HG03565 (cell line): ENCODE measurements around the gene NDUFA13.

Source experiments
- ATAC-seq: cut with Tn5 transposase; IDR thresholded peaks from one replicate; pipeline ENCODE4 v1.9.1; 2021; ENCODE audit warnings: mild to moderate bottlenecking, moderate library complexity; ENCODE audit not compliant: unreplicated experiment

The NDUFA13 gene

GRCh38 chr19:19544954-19545591 lies 29.0 kb downstream of the NDUFA13 start:
- no peak for ATAC-seq

GRCh38 chr19:19545707-19546106 lies 29.7 kb downstream of the NDUFA13 start:
- no peak for ATAC-seq

GRCh38 chr19:19546751-19547162 lies 30.7 kb downstream of the NDUFA13 start:
- no peak for ATAC-seq

- no peak for ATAC-seq
Observed at GRCh38 chr19:19547674-19548336, 31.8 kb downstream of the NDUFA13 start.

DNA sequence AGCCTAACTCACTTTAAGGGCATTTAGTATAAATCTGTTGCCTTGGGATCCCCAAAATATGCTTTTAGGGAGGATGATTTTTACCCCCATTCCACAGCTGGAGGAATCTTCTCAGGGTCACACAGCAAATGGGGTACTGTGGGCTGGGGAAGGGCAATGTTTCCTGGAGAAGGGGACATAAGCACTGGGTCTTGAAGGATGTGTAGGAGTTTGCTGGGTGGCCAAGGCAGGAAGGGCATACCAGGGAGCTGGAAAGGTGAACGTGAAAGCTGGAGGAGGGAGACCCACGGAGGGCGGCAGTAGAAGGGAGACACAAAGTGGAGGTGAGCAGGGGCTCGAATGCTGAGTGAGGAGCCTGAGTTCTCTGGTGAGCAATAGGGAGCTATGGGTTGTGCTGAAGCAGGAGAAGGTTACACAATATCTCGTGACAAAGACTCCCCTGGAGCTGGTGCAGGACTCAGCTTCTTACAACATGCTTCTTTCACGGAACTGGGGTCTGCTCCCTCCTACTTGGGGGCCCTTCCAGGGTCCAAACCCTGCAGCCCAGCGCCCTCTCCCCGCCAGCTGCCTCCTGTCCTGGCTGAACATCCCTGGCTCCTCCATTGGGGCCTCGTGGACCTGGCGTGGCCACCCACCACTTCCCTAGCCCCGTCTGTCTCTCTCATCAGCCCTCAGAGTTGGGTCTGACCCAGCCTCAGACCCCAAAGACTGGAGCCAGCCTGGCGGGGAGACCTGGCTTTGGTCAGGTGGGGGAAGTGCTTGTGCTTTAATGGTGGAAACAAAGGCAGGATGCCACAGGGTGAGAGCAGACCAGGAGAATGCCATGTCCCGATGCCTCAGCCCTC lies 33.1 kb downstream of the NDUFA13 start:
- no peak for ATAC-seq

DNA sequence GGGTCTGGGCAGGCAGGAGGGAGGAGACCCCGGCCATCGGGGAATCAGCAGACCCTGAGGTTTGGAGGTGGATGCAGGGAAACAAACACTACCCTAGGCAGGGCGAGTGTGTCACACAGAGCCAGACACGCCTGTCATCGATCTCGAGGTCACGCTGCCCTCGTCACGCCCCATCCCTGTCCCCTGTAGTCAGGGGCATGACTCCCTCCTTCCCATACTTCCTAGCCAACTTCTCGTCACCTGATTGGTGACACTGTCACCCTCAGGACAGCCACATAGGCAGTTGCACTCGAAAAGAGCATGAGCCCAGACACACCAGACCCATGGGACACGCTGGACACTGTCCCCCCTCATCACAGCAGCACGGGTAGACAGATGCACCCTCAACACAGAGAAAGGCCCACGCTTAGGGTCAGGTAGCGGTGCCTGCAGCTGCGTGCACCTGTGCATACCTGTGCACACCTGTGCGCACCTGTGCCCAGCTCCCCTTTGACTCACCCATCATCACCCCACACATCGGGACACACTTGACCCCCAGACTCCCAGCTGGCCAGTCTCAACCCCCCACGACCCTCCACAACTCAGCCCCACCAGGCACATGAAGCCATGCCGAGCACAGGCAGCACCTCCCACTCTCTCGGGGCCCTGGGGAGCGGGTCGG lies 33.9 kb downstream of the NDUFA13 start:
- no peak for ATAC-seq

DNA sequence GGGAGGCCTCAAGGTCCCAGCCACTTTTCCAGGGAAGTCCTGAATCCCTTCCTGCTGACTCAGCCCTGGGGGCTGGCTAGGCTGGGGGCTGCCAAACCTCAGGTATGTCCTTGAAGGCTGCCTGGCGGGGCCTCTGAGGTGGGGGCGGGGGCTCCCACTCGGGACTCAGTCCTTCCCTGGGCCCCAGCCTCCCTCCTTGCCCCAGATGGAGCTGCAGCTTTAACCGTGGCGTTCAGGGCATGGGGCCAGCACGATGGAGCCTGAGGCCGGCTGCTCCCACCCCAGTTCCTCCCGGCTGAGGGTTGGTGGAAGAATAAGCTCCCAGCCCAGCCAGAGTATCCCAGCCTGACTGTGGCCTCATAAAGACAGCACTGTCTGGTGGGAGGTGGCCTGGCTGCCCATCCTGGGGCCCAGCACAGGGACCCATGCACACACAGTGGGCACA lies 34.5 kb downstream of the NDUFA13 start:
- no peak for ATAC-seq

DNA sequence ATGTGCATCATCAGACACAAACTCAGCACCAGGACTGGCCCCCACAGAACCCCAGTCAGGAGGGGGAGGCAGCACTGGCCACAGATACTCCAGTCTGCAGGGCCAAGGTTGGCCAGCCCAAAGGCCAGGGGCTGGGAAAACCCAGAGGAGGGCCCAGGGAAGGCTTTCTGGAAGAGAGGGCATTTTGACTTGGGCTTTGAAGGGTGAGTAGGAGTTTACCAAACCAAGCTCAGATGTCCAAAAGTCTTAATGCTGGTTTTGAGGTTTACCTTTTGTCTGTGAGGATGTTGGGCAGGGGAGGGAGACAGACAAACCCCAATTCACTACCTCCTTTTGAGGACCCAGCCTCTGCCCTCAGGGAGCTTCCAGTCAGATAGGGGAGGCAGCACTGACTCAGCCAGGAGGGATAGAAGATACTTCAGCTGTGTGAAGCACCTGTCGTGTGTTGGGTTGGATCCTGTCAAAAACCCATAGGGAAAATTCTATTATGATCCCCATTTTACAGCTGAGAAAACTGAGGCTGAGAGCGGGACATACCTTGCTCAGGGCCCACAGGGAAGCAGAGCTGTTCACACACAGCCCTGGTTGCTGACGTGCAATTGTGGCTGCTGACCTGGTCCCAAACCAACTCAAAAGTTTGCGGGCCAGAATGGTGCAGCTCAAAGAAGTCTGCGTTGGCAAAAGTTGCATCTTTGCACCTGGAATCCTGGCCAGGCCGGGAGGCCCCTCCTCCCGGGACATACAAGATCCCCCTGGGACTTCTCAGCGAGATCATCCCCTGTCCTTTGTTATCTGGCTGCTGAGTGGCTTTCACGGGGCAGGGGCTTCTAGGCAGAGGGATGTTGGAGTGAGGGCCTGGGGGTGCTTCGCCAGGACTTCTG lies 35.2 kb downstream of the NDUFA13 start:
- ATAC-seq, result no peak

GRCh38 chr19:19551853-19552192 lies 35.8 kb downstream of the NDUFA13 start:
- ATAC-seq, result no peak

DNA sequence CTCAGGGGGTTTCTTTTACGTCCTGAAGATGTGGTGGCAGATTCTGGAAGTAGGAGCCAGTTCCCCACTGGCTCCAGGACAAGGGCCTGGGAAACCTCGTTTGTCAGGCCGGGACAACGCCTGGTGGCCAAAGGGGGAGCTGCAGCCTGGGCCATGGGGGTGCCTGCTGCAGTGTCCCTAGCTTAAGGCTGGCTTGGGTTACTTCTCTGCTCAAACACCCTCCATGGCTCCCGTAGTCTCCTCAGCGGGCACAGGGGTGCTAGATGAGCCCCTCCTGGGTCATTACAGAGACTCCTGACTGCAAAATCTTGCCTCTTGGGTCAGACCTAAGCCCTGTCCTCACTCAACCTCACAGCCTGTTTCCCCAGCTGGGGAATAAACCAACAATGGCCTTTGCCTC lies 36.8 kb downstream of the NDUFA13 start:
- no peak for ATAC-seq

- no peak for ATAC-seq
Observed at GRCh38 chr19:19553670-19554069, 37.6 kb downstream of the NDUFA13 start.

DNA sequence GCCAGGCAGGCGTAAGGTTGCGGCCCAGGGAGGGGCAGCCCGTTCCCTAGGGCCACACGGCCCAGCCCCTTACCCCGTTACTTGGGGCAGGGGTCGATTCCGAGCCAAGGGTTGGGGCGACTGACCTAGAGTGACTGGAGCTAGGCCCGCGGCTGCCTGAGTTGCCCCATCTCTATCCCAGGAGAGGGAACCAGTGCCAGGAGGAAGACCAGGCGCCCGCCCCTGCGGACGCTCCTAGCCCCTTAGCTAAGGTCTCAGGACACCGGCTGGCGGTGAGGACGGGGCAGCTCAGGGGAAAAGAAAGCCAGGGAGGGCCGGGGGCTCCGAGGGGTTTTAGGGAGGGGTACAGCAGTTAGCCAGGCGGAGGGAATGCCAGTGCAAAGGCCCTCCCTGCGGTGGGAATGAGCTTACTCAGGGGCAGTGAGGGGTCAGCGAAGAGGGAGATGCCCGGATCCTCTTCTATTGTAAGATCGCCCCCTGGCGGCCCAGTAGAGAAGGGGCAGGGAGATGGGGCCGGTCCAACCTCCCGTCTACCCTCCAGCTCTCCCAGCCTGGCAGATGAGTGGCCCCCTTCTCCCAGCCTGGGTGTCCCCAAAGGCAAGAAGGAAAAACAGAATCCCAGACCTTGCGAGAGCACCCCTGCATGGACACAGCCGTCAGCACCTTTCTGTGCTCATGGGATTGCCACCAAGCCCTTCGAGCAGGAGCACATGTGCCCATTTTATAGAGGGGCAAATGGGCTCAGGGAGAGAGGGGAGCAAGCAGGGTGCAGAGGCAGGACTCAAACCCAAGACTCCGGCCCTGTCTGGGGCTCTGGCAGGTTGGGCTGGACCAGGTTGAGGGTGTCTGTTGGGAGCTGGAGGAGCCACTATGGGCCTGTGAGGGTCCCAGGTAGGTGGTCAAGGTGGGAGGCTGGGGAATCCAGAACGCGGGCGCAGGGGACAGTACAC lies 38.3 kb downstream of the NDUFA13 start:
- no peak for ATAC-seq

DNA sequence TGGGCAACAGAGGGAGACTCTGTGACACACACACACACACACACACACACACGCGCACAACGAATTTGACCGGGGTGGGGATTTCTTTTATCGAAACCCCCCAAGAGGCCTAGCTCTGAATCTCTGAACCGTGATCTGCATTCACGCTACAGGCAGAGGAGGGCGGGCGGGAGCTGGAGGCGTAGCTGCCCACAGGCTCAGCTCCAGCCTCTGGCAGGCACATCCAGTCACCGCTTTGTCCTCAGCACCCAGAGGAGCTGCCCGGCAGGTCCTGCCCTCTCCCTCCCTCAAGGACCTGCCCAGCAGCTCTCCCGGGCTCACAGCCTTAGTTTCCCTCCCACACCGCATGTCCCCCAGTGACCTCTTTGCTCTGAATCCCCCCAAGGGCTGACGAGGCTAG lies 42.0 kb downstream of the NDUFA13 start:
- ATAC-seq, result no peak

GRCh38 chr19:19558636-19559035 lies 42.6 kb downstream of the NDUFA13 start:
- ATAC-seq, result no peak

GRCh38 chr19:19559931-19560330 lies 43.9 kb downstream of the NDUFA13 start:
- no peak for ATAC-seq

DNA sequence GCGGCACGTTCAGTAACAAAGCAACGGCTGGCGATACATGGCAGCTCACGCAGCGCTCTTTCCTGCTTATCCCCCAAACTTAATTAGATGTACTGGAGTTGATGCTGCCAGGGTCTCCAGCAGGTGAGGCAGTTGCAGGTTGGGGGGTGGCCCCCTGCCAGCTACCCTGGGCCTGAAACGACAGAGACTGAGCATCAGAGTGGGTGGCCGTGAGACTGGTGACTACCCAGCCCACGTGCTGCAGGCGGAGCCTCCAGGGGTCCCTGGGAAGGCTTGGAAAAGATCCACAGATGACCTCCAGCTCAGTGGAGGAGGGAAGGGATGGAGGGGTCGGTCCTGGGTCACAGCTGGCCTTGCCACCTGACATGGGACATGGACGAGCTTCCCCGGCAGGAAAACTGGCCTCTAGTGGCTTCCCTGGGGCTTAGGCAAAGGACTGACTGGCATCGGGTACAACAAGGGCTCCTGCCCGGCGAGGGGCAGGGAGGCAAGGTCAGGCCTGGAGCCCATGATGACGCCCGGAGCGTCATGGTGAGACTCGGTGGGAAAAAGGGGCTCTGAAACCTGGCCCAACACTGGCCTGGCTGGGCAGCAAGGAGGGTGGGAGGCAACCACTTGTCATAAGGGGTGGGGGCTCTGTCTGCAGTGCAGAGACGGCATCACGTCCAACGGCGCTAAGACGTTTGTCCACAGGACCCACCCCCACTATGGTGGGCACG lies 46.1 kb downstream of the NDUFA13 start:
- ATAC-seq, result no peak

DNA sequence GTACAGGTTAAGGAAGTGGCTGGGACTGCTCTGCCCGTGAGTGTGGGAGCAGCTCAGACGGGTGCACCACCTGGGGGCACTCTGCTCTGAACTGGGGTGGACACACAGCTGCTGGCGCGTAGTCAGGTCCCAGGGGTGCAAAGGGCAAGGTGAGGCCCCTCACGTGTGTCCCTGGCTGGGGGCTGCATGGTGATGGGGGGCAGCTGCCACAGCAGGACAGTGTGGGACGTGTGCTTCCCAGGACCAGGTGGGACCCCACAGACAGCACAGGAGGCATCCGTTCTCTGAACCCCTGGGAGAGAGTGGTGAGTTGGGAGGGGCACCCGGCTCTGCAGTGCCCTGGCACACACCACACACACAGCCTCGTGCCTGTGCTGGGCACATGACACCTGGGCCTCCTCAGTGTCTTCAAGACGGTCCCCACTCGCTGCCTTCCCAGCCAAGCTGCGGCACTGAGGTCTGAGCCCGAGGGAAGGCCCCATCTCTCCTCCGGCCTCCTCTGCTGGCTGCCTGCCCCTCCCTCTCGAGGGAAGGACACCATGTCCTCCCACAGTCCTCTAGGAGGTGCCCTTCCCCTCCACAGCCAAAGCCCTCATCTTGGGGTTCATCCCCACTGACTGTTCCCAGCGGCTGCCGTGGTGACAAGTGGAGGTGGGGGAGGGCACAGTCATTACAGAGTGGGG lies 46.8 kb downstream of the NDUFA13 start:
- ATAC-seq, result no peak

DNA sequence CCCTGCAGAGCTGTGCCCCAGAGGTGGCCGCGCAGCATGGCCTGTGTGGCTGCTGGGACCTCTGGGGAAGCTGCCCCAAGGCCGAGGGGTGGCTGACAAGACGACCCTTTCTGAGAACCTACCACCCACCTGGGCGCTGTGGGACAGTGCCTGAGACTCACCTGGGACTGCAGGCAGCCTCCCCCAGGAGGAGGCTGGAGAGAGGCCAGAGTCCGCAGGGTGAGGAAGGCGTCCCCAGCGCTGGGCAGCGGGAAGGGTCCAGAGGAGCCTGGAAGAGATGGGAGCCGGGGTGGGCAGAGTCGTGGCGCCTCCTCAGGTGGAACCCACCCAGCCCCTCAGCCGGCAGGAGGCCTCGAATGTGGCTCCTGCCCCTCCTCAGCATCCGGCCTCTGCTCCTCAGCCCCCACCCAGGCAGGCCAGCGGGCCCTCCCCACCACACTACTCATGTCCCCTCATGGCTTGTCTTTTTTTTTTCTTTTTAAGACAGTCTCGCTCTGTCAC lies 47.4 kb downstream of the NDUFA13 start:
- ATAC-seq, result no peak
